Fibroblast of lung (primary cell): Measurements from ENCODE around the gene NTRK2.

Source experiments
- EZH2 ChIP-seq: IDR thresholded peaks from 2 replicates; pipeline ENCODE4 v1.5.1; 2012; ENCODE audit warnings: low read length, control low read depth, mild to moderate bottlenecking; ENCODE audit errors: missing control alignments
- TF ChIP-seq, protein P1 (sequence below), 2 donors: IDR thresholded peaks in 1 of 2; conservative IDR thresholded peaks in 1 of 2; 1 replicate in 1 of 2; 2 replicates in 1 of 2; pipeline ENCODE4 v1.5.1; 2011 to 2012; ENCODE audit warnings: low read length in 2 of 2, control low read depth in 1 of 2, inconsistent platforms in 1 of 2, low read depth in 1 of 2, mild to moderate bottlenecking in 1 of 2

- TF ChIP-seq, protein P1, sequence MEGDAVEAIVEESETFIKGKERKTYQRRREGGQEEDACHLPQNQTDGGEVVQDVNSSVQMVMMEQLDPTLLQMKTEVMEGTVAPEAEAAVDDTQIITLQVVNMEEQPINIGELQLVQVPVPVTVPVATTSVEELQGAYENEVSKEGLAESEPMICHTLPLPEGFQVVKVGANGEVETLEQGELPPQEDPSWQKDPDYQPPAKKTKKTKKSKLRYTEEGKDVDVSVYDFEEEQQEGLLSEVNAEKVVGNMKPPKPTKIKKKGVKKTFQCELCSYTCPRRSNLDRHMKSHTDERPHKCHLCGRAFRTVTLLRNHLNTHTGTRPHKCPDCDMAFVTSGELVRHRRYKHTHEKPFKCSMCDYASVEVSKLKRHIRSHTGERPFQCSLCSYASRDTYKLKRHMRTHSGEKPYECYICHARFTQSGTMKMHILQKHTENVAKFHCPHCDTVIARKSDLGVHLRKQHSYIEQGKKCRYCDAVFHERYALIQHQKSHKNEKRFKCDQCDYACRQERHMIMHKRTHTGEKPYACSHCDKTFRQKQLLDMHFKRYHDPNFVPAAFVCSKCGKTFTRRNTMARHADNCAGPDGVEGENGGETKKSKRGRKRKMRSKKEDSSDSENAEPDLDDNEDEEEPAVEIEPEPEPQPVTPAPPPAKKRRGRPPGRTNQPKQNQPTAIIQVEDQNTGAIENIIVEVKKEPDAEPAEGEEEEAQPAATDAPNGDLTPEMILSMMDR (conservative IDR thresholded peaks at IDR 0.05 in 1 of 2, IDR thresholded peaks at IDR 0.05 in 1 of 2; ENCODE audit: low read depth in 1 of 2, low read length in 2 of 2), result no peak
- no peak for TF ChIP-seq EZH2
These were observed 91.7 kb downstream of the NTRK2 start for GRCh38 chr9:84761137-84761808.
